GM10266 (cell line): ENCODE data around the gene MSMB.
"Not testable (repeated sequence)": the region's sequence is repeated elsewhere in the genome, so short reads cannot be mapped to it uniquely, and the experiment has no call there.

Source experiments
- DNase-seq: peaks from one replicate; pipeline ENCODE4 v3.0.0; 2012; ENCODE audit errors: extremely low spot score
- CTCF ChIP-seq: IDR thresholded peaks from 2 replicates; pipeline ENCODE4 v1.5.1; 2012; ENCODE audit warnings: mild to moderate bottlenecking, low read depth; ENCODE audit not compliant: control insufficient read depth, insufficient read depth; ENCODE audit errors: missing control alignments

Gene MSMB

GRCh38 chr10:46090258-46090812, 44.3 kb upstream of the MSMB start:
- no peak for TF ChIP-seq CTCF
- DNase-seq: no peak

GRCh38 chr10:46087381-46087780, 41.3 kb upstream of the MSMB start:
- DNase-seq: not testable (repeated sequence)

GRCh38 chr10:46084321-46085165, 38.5 kb upstream of the MSMB start:
- no peak for TF ChIP-seq CTCF
- DNase-seq: no peak

- TF ChIP-seq CTCF: no peak
- DNase-seq: no peak
Observed at GRCh38 chr10:46080886-46081285, 34.8 kb upstream of the MSMB start.

GRCh38 chr10:46079831-46080585, 33.9 kb upstream of the MSMB start:
- no peak for TF ChIP-seq CTCF
- no peak for DNase-seq

- TF ChIP-seq CTCF: no peak
- DNase-seq: no peak
Observed at GRCh38 chr10:46077731-46078413, 31.8 kb upstream of the MSMB start.

- no peak for DNase-seq
- TF ChIP-seq CTCF: no peak
Observed at GRCh38 chr10:46077141-46077554, 31.1 kb upstream of the MSMB start.
